T-helper 22 cell (primary cell): Measurements from ENCODE around the gene TSPAN9.

ENCODE experiments used
- DNase-seq: peaks from one replicate; pipeline ENCODE4 v3.0.0-alpha.2; 2020; ENCODE audit warnings: low read depth

TSPAN9 gene

DNA sequence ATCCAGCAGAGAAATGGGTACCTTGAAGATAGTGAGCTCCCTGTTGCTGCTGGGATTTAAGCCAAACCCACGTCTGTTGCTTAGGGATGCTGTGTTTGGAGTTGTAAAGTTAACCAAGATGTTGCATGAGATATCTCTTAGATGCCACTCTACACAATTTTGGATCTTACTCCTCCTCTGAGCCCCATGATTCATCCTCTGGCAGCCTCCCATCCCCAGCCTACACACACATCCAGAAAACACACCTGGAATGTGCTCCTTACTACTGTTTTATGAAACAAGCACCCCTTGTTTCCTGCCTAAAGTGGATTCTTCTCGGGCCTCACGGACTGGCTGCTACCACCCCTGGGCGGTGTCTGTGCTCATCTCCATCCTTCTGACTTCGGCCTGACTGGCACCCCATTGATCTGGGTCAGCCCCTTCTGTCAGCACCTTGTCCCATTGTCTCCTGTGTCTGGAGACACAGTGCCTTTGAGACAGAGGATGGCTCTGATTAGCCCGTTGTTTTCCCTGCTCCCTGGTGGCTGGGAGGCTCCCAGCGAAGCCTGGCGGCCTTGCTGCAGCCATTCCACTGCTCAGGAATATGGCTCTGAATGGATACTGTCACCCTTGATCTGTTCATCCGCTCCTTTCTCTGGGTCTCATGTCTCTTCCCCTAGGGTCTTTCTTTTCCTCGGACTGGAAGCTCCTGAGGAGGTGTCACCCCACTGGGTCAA, 24.3 kb downstream of the TSPAN9 start:
- DNase-seq: no peak

DNA sequence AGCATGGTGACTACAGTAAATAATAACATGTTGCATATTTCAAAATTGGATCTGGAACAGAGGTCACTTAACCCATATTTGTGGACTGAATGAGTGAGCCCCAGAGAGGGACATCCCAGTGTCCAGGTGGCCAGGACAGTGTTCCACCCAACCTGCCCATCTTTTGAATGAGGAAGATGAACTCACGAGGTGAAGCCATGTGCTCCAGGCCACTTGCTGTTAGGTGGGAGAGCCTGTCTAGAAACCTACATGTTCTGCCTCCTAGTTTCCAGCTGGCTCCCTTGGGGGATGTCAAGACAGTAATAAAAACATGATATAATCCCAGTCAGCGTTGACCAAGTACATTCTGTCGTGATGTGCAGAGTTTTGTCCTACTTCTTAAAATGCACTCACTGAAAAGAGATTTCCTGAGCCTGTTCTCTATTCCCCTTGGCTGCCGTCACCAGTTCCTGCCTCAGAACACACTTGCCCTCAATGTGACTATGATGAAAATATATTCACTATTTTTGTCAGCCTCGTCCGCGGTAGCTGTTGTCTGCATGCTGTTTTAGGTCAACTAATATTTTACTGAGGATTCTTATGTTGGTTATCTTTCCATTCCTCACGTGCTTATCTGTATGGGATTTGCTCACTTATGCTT, 25.7 kb downstream of the TSPAN9 start:
- DNase-seq: no peak

GRCh38 chr12:3103806-3104205, 26.6 kb downstream of the TSPAN9 start:
- DNase-seq: no peak

DNA sequence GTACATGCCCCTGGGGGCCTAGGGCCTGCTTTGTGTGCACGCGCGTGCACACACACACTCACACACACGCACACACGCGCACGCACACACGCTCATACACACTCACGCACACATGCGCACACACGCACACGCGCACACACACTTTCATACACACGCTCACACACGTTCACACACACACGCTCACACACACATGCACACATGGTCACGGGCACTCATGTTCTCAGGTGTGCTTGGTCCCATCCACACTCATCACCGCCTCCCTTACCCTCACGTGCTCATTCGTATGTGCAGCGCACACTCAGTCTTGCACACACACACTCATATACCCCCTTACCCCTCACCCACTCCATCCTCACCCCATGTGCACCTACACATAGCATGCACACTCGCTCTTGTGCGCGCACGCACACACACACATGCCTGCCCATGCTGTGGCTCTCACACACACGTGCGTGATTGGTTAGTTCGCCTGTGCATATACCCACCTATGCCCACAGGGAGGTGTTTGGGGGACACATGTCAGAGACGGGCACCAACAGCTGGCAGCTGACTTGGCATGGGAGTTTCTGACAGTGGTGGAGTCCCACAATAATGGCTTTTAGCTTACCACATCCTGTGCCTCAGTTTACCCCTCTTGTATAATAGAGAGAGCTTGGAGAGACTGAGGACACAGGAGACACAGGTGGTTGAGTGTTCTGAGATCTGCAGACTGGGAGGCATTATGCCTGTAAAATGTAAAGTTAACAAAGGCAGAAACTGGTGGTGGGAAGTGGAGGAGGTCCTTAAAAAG, 28.7 kb downstream of the TSPAN9 start:
- DNase-seq: no peak

- DNase-seq: no peak
These were observed 29.4 kb downstream of the TSPAN9 start for GRCh38 chr12:3106579-3106978.

DNA sequence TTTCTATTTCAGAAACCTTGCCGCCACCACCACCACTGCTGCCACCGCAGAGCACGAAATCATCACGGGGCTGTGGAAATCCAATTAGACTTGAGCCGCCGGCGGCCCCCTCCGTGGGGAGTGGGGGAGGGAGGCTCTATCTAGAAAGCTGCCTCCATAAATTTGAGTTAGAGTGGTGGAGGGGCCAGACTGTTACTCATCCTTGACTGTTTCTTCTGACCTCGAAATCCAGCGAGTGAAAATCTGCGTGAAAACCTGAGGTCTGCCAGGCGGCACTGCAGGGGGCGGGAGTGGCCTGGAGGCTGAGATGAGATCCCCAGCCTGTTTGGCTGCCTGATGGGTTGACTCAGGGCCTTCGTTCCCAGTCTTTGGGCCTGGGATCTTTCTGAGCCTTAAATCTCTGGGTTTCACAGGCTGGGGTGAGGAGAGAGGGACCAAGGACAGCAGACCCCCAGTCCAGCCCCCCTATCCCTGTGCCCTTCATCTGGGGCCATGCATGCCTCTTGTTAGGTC, 29.9 kb downstream of the TSPAN9 start:
- DNase-seq: no peak

DNA sequence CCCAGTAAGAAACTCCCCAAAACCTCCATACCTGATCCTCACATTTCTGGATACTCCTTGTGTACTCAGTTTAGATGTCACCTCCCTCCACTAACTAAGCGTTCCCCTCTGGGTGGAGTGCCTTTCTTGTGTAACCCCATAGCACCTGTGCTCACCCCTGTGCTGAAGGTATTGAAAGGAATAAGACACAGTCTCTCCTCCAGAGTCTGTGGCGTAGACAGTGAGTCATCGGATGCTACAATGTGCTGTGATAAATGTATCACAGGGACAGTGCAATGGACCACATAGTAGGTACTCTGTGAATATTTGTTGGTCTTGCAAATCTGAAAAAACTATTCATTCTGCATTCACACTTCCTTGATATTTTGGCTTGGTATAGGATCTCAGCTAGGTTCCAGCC, 30.8 kb downstream of the TSPAN9 start:
- no peak for DNase-seq

DNA sequence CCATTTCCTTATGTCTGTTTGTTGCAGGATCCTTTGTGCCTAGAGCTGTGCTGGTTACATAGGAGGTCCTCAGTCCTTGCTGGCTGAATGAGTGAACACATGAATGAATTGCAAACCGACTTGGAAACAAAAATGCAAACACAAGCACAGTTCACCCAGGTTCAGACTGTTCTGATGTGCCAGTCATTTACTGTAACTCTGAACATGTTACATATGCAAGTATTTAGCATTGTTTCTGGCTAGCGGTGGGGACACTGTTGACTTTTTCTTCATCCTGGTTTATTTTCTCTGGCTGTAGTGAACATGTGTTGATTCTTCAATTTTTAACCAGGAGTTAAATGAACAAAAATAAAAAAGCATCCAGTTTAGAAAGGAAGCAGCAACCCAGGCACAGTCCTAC, 33.4 kb downstream of the TSPAN9 start:
- no peak for DNase-seq

- DNase-seq: no peak
These were observed 36.6 kb downstream of the TSPAN9 start for GRCh38 chr12:3113671-3114325.

- no peak for DNase-seq
These were observed 37.5 kb downstream of the TSPAN9 start for GRCh38 chr12:3114671-3115070.

GRCh38 chr12:3115078-3115477, 37.9 kb downstream of the TSPAN9 start:
- no peak for DNase-seq

DNA sequence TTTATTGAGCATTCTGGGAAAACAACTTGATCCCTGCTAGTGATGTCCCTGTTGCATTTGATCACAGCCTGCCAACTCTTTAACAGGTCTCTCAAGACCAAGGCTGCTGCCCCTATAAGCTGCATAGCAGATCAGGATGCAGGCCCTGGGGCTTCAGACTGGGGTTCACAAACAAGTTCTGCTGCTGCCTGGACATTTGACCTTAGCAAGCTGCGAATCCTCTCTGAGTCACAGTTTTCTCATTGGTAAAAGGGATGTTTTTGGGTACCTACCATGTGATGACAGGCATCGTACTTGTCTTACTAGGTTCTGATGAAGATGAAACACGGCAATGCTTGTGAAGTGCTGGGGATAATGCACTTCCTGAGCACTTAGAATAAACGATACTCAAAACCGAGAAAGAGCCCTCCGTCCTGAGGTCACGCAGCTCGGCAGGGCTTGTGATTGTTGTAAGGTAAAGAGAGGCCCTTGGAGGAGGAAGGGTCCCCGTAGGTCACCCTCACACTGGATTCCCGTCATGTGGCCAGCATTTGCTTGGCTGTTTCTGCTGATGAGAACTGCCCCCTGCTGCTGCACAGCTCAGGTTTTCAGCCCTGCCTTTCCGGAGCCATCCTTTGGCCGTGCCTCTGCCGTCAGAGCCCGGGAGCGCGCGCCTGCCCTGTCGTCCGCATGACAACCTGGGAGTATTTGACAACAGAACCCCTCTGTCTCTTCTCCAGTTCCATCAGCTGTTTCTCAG, 39.1 kb downstream of the TSPAN9 start:
- no peak for DNase-seq

- no peak for DNase-seq
These were observed 40.0 kb downstream of the TSPAN9 start for GRCh38 chr12:3117144-3117581.

DNA sequence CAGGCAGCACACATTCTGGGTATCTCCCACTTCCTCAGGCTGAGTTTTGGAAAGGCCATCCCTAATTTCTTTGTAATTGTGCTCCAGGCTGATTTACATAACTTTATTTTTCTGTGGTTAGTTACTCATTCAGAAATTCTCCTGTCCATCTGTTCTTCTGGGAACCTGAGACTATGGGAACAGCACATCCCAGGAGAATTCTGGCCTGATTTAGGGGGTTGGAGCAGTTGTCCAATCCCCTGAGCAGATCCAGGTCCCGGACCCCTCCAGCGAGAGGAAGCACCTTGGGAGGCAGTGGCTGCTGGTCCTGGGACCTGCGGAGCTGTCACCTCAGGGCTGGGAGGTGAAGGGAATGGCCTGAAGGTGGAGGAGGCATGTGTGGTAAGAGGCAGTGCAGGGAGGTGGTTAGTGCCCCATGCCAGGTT, 40.4 kb downstream of the TSPAN9 start:
- no peak for DNase-seq

DNA sequence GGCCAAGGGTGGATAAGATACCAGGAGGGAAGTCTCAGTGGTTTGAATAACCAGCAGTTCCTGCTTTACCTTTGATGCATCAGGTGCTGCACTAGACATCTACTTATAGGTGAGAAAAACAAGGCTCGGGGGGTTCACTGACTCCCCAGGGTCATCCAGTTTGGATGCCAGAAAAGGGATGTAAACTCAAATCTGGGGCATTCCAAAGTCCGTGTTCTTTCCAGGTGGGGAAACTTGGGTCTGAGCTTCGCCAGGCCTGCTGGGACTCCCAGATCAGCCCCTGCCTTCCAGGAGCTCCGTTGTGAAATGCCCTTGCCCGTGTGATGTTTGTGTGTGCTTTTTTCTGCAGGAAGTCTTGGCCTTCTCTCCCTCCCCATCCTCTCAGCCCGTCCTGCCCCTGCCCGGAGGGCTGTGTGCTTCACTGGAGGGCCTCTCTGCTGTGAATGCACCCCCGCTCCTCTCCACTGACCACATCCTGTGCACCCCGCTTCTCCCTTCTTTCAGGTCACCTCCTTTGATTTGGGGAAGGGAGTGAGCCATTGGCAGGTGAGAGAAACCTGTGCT, 42.1 kb downstream of the TSPAN9 start:
- no peak for DNase-seq

DNA sequence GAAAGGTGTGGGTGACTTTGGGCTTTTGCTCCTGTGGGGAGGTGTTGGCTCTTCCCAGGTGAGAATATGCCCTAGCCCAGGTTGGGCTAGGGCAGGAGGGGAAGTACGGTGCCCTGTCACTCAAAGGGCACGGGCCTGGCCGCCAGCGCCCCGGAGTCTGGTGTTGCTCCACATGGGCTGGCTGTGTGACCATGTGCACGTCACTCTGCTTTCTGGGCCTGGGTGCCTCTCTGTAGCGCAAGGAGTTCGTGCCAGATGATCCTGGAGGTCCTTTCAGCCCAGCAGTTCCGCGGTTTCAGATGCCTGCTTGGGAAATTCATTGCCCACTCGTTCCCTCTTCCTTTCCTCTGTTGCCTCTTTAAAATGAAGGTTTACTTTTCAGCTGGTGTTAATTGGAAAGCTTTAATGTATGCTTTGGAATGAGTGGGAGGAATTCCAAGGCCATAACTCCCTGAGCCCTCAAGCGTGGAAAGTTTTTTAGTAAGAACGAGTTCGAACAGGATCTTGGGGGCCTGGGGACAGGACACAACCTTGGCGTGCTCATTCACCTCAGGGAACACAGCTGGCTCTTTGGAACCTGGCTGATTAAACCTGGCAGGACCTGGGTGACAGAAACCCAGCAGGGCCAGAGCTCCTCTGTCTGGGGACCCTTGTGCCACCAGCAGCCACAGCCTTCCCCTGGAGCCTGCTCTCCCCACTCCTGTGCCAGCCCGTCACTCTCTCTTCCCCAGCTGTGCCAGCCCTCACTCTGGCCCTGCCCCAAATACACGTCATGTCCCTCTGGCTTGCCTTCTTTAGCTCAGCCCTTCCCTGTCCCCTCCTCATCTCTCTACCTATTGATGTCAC, 42.8 kb downstream of the TSPAN9 start:
- no peak for DNase-seq

GRCh38 chr12:3120701-3121100, 43.5 kb downstream of the TSPAN9 start:
- DNase-seq: no peak

- DNase-seq: no peak
These were observed 45.9 kb downstream of the TSPAN9 start for GRCh38 chr12:3122841-3123678.

GRCh38 chr12:3123729-3124128, 46.5 kb downstream of the TSPAN9 start:
- DNase-seq: no peak
